Fibroblast of skin of left biceps (primary cell): Measurements from ENCODE around the gene ELAVL2.
"Not testable (repeated sequence)": the region's sequence is repeated elsewhere in the genome, so short reads cannot be mapped to it uniquely, and the experiment has no call there.

Source experiments
- DNase-seq, 2 experiments: peaks; one replicate each; pipeline ENCODE4 v3.0.0-alpha.2; 2013; ENCODE audit warnings: low read depth in 2 of 2

ELAVL2 gene

DNA sequence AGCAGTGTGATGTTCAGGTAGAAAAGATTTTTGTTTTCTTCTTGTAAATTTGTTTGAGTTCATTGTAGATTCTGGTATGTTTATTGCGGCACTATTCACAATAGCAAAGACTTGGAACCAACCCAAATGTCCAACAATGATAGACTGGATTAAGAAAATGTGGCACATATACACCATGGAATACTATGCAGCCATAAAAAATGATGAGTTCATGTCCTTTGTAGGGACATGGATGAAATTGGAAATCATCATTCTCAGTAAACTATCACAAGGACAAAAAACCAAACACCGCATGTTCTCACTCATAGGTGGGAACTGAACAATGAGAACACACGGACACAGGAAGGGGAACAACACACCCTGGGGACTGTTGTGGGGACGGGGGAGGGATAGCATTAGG is 103.0 kb downstream of the ELAVL2 start:
- not testable (repeated sequence) for DNase-seq

DNA sequence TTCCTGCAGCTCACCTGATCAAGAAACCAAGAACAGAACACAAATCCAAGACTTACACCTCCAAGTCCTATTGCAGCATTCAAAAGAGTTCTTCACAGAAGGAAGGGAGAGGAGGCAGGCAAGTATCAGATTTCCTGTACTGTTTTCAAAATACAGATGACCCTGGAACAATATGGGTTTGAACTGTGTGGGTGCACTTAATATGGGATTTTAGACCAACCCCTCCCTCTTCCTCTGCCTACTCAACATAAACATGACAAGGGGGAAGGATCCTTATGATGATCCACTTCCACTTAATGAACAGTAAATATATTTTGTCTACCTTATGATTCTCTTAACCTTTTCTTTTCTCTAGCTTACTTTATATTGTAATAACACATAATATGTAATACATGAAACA is 104.6 kb downstream of the ELAVL2 start:
- DNase-seq, result no peak

DNA sequence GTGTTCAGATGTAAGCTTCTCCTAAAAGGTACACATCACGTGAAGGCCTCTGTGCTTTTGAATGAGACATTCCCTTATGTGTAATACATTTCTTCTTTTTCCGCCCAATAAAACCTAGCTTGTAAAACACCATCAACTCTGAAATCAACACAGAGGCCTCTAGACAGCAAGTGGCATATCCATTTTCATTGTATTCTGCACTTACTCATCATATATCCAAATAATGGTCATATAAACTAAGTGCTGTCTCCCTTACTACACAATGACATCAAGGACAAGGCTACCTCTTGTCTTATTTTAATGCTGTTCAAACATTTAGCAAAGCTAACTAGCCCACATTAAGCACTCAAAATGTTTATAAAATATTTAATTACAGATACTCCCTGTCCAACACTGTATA is 108.5 kb downstream of the ELAVL2 start:
- no peak for DNase-seq

DNA sequence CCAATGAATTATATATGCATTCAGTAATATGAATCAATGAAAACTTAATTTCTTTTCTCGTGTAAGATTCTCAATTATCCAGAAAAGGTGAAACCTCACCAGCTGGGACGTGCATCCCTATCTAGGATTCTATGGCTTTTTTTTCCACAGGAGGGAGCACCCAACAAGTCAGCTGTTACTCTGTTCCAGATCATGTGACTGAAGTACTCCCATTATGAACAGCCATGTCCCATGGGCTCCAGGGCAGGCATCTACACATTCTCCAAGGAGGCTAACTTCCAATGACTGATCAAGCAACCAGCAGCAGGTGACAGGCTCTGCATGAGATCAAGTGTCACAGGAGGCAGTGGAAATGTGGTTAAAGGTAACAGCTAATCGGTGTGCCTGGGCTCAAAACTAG is 118.8 kb downstream of the ELAVL2 start:
- no peak for DNase-seq

DNA sequence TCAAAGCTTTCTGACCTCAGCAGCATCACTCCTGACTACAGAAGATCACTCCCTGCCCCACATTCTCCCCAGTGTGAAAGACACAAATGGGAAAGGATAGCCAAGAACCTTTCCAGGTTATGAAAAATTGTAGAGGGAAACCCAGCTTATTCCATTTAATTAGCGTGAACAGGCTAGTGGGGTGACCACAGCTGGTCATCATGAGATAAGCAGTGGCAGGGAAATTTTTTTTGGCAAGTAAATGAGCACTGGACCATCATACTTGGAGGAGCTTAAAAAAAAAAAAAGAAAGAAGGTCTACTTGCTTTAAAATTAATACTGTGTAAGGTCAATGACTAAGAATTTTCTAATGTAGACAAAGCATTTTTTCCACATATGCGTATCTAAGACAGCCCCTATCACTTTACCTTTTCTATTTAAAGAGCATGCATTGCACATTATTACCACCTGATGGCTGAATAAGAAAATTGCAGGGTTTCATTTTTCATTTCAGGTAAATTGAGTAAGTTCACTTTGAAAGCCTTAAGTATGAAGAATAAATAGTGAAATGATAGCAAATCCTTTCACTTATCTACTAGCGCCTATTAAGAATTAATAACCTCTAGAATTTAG is 123.6 kb downstream of the ELAVL2 start:
- DNase-seq, result no peak

DNA sequence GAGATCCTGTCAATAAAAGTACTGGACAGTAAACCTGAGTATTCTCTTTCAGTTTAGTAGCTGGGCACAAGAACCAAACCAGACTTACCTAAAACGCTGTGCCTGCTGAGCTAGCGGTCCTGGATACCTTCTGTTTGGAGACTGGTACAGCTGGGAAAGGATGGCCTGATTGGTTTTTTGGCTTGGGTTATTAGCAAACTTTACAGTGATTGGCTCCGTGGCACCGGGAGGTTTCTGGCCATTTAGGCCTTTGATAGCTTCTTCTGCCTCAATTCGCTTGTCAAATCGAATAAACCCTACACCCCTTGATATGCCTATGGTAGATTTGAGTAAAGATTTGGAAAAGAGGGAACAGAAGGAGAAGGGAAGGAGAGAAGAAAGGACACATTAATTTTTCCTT is 124.7 kb downstream of the ELAVL2 start:
- no peak for DNase-seq

DNA sequence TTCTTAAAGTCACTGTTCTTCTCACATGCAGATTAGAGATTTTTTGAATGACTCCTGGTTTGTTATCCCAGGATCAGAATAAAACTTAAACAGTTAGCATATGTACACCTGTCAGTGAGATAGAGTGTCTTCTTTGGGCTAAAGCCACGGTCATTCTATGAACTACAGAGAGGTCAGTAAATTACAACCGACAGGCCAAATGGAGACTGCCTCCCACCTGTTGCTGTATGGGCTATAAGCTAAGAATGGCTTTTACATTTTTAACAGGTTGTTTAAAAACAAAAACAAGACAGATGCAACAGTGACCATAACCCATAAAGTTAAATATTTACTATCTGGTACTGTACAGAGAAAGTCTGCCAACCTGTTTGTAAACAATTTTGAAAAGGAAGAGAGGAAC is 125.7 kb downstream of the ELAVL2 start:
- DNase-seq, result no peak

DNA sequence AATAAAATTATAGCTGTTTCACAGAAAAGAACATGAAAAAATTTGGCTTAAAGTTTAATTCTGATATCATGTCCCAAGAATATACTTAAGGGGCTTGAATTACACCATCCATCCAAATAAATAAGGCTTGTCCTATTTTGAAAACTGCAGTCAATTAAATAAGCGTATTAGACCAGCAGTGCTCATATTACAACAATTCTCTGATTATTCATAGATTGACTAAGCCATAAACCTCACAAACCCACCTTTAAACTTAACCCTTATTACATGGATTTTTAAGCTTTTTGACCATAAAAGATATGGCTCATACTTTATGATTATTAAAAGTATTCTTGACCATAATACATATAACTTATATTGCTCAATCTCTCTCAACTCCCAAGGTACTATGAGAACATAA is 127.9 kb downstream of the ELAVL2 start:
- DNase-seq, result no peak

DNA sequence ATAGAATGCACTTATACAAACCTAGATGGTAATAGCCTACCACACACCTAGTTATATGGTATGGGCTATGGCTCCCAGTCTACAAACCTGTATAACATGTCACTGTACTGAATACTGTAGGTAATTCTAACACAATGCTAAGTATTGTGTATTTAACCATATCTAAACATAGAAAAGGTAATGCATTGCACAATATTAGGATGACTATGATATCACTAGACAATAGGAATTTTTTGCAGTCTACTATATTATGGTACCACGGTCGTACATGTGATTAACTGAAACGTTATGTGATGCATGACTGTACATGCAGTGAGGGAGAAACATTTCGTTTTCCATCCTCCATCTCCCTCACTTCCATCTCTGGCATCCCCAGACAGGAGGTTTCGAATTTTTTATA is 130.5 kb downstream of the ELAVL2 start:
- no peak for DNase-seq

DNA sequence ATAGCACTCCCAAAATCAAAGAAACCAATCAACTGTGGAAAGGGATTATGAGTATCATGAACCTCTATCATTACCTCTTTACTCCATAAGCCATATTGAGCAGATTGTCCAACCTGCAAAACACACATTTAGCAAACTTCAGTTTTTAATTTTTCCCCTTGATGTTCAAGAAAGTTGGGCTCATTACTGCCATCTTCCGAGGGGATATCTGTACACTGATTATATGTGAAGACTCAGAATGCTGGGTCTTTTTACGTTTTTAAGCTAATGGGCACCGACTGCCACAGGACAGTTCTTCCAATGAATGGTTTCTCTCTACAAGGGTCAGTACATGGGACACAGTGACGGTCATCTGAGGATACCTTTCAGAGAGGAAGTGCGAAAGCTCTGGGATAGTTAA is 132.7 kb downstream of the ELAVL2 start:
- DNase-seq, result no peak

DNA sequence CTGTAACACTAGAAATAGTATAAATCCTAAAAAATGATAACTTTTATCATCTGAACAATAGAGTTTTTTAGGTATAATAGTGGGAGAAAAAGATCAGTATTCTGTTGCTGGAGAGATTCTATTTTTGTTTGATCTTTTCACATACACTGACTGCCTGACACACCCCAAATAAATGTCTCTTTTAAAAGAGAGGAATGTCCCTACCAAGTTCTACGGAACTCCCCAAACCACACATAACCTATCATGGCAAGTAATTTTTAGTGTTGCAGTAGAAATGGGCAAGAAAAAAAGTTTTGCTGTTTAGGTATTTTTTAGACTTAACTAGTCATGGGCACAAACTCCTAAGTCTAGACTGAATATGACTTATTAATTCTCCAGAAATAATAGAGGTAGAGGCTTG is 139.1 kb downstream of the ELAVL2 start:
- no peak for DNase-seq

DNA sequence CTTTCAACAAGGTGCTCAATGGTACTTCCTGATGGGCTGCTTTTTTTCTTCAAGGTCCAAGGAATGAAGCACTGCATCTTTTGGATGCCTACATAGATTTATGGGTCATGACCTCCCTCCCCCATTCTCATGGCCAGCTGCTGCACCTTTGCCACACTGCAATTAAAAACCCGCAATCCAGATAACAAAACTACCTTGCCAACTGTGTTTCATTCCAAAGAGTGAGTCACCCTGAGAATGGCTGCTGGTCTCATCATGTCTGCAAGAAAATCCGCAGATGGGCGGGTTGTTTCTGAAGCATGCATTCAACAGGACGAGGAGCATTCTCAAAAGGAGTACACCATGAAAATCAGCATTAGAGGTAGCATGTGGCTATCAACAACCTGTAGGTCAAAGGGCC is 139.8 kb downstream of the ELAVL2 start:
- DNase-seq, result no peak

DNA sequence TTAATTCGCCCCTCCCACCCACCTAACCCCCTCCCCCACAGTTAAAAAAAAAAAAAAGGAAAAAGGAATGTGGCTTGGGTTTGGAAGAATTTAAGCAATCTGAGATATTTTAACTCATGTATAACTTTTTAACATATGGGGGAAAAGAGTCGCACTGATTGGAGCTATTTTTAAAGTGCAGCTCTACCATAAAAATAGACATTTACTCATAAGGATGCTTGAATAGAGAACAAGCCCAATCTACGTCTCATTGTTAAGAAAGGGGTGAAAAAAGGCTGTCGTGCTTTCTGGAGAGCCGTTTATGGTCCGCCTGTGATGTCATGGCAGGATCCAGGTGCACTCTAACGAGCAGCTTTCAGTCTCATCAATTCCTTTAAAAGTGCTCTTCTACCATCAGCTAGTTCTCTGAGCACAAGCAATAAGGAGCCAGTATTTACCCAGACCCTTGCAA is 142.4 kb downstream of the ELAVL2 start:
- DNase-seq, result peak in 1 of 2 experiments; percentile 52

DNA sequence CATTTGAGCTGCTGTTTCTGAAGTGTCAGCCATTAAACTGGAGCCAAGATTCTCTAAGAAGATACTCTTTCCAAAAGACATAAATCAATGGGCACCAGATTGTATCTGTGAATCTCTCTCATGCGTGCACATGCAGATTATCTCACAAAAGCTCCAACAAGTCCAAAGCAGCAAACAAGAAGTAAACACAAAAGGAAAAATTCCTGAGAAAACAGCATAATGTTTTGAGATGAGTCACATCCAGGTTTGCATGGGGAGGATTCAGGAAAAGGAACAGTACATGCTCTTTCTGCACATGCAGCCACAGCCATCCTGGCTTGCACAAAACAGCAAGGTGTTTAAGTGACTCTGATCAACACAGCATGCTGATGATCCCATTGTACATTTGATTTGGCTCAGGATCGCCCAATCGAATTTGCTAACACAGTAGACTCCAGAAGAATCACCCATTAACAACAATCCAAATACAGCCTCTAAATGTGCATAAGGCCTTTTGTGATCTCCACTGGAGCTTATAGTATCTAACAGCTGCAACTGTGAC is 143.1 kb downstream of the ELAVL2 start:
- DNase-seq, result peak in 1 of 2 experiments; percentile 13

DNA sequence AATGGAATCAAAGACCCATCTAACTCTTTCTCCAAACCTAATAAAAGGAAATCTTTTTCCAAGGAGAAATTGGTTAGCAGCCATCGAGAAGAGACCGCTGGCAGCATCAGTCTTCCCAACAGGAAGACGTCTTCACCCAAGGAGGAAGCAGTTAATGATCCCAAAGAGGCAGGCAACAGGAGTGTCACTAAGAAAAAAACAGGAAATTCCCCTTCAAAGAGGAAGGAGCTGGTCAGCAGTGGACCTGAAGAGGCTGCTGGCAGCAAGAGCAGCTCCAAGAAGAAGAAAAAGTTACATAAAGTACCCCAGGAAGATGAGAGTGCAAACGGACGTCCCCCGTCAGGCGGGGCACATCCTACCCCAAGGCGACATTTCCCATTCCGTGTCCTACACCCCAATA is 143.7 kb downstream of the ELAVL2 start:
- no peak for DNase-seq

DNA sequence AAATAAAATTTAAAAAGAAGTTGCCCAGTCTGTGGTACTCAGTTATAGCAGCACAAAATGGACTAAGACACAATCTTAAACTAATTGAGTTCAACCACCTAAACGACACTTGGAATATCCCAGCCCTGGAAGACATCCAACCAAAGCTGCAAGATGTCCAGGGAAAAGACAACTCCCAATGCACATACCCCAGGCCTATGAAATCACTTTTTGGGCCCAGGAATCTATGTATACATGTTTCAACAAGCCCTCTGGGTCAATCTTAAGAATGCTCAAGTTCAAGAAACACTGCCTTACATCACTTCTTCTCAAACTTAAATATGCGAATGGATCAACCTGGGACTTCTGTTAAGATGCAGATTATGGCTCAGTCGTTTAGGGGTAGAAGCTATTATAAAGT is 148.6 kb downstream of the ELAVL2 start:
- no peak for DNase-seq

DNA sequence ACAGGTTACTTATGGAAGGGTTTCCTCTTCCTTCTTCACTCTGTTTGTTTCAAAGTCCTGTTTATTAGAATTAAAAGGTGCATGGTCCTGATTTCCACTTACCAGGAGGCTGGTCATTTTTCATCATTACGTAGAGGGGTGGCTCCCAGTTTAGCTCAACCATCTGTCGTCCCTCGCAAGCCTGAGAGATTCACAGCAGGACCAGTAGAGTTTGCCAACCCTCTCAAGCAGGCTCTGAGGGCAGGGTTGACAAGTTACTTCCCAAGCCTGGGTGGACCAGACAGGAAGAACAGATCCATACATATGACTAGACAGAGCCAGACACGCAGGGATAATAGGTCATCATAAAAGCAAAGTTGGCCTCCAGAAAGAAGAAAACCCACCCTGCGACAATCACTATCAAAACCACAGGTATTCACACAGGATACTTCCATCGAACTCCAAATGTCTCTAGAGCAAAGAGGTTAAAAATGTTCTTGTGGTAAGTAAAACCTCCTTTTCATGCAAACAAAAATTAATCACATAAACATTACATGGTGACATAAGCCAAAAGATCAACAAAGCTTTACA is 151.9 kb downstream of the ELAVL2 start:
- DNase-seq, result no peak

DNA sequence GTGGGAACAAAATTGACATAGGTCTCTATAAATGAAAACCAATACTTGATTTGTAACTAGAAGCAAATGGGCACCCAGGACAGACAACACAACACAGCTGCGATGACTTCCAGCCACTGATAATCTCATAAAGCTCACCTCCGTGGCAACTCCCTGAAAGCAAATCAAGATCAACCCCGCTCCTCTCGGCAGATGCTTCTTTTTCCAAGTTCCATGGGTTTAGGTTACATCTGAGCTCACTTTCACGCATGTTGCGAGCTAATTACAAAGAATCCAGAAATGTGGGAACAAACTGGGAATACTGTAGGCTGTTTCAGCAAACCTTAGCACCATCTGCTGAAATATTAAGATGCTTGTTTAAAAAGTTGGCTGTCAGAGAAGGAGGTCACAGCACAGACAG is 153.9 kb downstream of the ELAVL2 start:
- no peak for DNase-seq

DNA sequence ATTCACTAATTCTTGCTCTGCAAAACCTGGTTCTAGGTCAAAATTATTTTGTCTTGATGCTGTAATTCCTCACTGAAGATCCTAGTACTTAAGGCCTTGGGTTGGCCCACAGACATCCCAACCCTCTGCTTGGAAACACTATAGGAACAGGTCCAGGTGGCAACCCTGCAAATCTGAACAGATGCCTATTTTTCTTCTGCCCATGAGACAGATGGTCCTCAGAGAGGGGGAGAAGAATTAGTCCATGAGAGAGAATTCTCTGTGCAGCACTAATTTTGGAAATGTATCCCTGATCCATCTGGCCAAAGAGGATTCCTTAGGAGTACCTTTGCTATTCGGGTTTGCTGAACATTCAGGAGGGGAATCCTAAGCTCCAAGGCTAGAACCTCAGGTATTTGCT is 156.3 kb downstream of the ELAVL2 start:
- DNase-seq, result no peak

DNA sequence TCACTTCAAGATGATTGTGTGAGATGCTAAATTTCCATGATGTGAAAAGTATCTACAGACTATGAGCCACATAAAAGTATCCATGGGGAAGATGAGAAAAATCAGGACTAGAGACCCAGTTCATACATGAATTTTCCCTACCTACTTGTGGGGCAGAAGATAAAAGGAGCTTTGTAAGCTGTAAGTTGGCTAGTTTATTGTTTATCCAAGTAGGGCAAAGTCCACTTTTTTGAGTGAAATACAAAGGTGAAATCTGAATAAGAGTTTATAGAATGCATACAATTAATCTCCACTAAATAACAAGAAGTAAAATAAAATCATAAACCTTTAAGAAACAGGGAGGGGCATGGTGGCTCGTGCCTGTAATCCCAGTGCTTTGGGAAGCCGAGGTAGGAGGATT is 160.4 kb downstream of the ELAVL2 start:
- DNase-seq, result no peak

DNA sequence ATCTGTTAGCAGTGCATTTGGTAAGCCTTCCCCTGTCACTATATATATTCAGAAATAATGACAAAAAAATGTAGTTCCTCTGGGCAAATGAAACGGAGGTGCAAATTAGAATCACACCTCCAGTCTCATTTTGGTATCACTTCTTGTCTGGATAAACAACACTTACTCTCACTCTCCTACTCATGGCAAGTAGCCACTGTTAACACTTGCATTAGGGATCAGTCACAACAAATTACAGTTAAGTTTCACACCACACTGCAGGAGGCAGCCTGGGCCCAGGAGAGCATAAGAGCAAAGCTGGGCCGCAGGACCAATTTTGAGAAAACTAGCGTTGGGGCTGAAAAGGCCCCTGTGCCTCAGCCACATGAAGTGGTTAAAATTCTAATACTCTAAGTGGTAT is 161.0 kb downstream of the ELAVL2 start:
- no peak for DNase-seq

DNA sequence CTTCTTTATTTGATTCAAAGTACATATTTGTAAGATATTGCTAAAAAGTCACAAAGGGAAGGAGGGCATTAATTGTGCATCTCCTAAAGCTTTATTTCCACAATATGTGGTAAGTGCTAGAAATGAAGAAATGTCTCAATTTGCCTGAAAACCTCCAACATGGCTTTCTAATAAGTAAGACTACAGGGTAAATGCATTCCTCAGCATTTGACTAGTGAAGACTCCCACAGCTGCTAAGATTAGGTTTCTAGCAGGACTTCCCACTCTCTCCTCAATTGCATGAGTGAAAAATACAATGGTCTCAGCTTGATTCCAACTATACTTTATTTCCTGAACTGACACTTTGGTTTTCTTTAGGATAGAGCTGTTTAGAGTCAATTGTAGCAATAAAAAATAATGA is 162.1 kb downstream of the ELAVL2 start:
- no peak for DNase-seq

DNA sequence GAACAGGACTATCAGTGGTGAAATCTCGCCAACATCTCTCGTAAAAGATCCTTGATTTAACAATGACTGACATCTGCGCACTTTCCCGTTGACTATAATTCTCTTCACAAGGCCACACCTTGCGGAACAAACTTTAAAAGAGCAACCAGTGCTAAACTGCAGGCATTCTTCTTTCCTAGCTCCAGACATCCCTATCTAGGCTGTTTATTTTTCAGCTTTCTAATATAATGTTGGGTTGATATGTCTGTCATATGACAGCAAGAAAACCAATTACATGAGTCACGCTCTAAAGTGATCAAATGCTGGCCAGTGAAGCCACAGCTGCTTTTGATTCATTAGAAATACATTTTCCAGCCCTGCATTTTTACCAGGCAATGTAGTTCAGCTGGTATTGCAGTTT is 162.5 kb downstream of the ELAVL2 start:
- peak in 1 of 2 experiments; percentile 26 for DNase-seq

DNA sequence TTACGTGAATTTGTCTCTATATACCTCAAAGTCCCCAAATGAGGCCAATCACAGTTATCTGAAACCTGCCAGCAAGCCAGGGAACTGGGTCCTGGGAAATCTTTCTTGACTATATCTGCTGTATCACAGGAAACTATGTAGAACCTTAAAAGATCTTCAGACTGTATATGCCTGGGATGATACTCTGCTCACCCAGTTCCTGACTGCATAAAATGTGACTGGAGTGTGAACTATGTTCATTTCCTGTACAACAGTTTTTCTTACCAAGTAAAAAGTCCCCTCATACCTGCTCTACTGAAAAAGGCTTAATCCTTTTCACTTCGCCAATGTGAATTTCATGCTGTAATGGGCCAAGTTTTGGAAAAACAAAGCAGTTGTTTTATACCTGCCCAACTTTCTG is 162.9 kb downstream of the ELAVL2 start:
- DNase-seq, result no peak
